GM19468 (cell line): ENCODE data around the gene RHOA.
"Not testable (repeated sequence)": the region's sequence is repeated elsewhere in the genome, so short reads cannot be mapped to it uniquely, and the experiment has no call there.

Experiments used
- ATAC-seq: cut with Tn5 transposase; IDR thresholded peaks from one replicate; pipeline ENCODE4 v1.9.1; 2021; ENCODE audit warnings: mild to moderate bottlenecking, moderate library complexity, moderate number of reproducible peaks; ENCODE audit not compliant: unreplicated experiment; ENCODE audit errors: extremely low read depth

Gene RHOA

GRCh38 chr3:49412632-49413337, 1.0 kb upstream of the RHOA start:
- no peak for ATAC-seq

GRCh38 chr3:49411535-49411967, 225 bp downstream of the RHOA start:
- peak; percentile 15 for ATAC-seq

- ATAC-seq, result no peak
Observed at GRCh38 chr3:49410846-49411534, 786 bp downstream of the RHOA start.

- no peak for ATAC-seq
Observed at GRCh38 chr3:49410066-49410845, 1.5 kb downstream of the RHOA start.

- ATAC-seq, result no peak
Observed at GRCh38 chr3:49406571-49407565, 4.9 kb downstream of the RHOA start.

- not testable (repeated sequence) for ATAC-seq
Observed at GRCh38 chr3:49405570-49405969, 6.2 kb downstream of the RHOA start.

- ATAC-seq, result no peak
Observed at GRCh38 chr3:49403891-49404290, 7.9 kb downstream of the RHOA start.

- no peak for ATAC-seq
Observed at GRCh38 chr3:49401766-49402165, 10.0 kb downstream of the RHOA start.

- no peak for ATAC-seq
Observed at GRCh38 chr3:49399461-49399860, 12.3 kb downstream of the RHOA start.

- no peak for ATAC-seq
Observed at GRCh38 chr3:49397470-49397869, 14.3 kb downstream of the RHOA start.

- not testable (repeated sequence) for ATAC-seq
Observed at GRCh38 chr3:49391310-49391709, 20.5 kb downstream of the RHOA start.

GRCh38 chr3:49389297-49389696, 22.5 kb downstream of the RHOA start:
- ATAC-seq, result no peak

GRCh38 chr3:49388289-49388820, 23.4 kb downstream of the RHOA start:
- no peak for ATAC-seq

- ATAC-seq, result no peak
Observed at GRCh38 chr3:49387721-49388120, 24.1 kb downstream of the RHOA start.

GRCh38 chr3:49386056-49386756, 25.6 kb downstream of the RHOA start:
- no peak for ATAC-seq

- no peak for ATAC-seq
Observed at GRCh38 chr3:49385617-49386016, 26.2 kb downstream of the RHOA start.

- no peak for ATAC-seq
Observed at GRCh38 chr3:49383387-49383786, 28.4 kb downstream of the RHOA start.

- ATAC-seq, result no peak
Observed at GRCh38 chr3:49378249-49378895, 33.4 kb downstream of the RHOA start.
